HG03103 (cell line): ENCODE results near the gene OSBPL9.
"Not testable (repeated sequence)": the region's sequence is repeated elsewhere in the genome, so short reads cannot be mapped to it uniquely, and the experiment has no call there.

Experiments used
- ATAC-seq: cut with Tn5 transposase; IDR thresholded peaks from one replicate; pipeline ENCODE4 v1.9.1; 2021; ENCODE audit warnings: low read depth; ENCODE audit not compliant: unreplicated experiment

The OSBPL9 gene

GRCh38 chr1:51768971-51769588 lies 152.2 kb downstream of the OSBPL9 start:
- no peak for ATAC-seq

GRCh38 chr1:51776408-51776807 lies 159.5 kb downstream of the OSBPL9 start:
- ATAC-seq, result no peak

GRCh38 chr1:51780927-51781326 lies 164.0 kb downstream of the OSBPL9 start:
- no peak for ATAC-seq

- ATAC-seq, result no peak
Measured at GRCh38 chr1:51784997-51785421, 168.1 kb downstream of the OSBPL9 start.

GRCh38 chr1:51788938-51789337 lies 172.0 kb downstream of the OSBPL9 start:
- ATAC-seq, result no peak

- ATAC-seq, result no peak
Measured at GRCh38 chr1:51789342-51789741, 172.4 kb downstream of the OSBPL9 start.

- no peak for ATAC-seq
Measured at GRCh38 chr1:51790385-51790784, 173.5 kb downstream of the OSBPL9 start.

GRCh38 chr1:51791888-51792287 lies 175.0 kb downstream of the OSBPL9 start:
- no peak for ATAC-seq

GRCh38 chr1:51792864-51793263 lies 176.0 kb downstream of the OSBPL9 start:
- no peak for ATAC-seq

- no peak for ATAC-seq
Measured at GRCh38 chr1:51794260-51794659, 177.4 kb downstream of the OSBPL9 start.

GRCh38 chr1:51794868-51795267 lies 178.0 kb downstream of the OSBPL9 start:
- ATAC-seq, result no peak

- ATAC-seq, result peak; percentile 51
Measured at GRCh38 chr1:51799372-51799771, 182.5 kb downstream of the OSBPL9 start.

- ATAC-seq, result no peak
Measured at GRCh38 chr1:51814513-51814912, 197.6 kb downstream of the OSBPL9 start.

GRCh38 chr1:51818487-51818886 lies 201.6 kb downstream of the OSBPL9 start:
- ATAC-seq, result no peak

- ATAC-seq, result not testable (repeated sequence)
Measured at GRCh38 chr1:51819021-51819420, 202.1 kb downstream of the OSBPL9 start.

- no peak for ATAC-seq
Measured at GRCh38 chr1:51819810-51820209, 202.9 kb downstream of the OSBPL9 start.

GRCh38 chr1:51829058-51829457 lies 212.2 kb downstream of the OSBPL9 start:
- ATAC-seq, result no peak

- no peak for ATAC-seq
Measured at GRCh38 chr1:51833700-51834099, 216.8 kb downstream of the OSBPL9 start.

GRCh38 chr1:51837243-51837642 lies 220.4 kb downstream of the OSBPL9 start:
- ATAC-seq, result no peak
